ENCODE results near the gene SPATA6. TPM values are rescaled to one million over a fixed set of nuclear protein-coding genes. Genes with fewer than 3 reads are reported as not detected.

Gene SPATA6
- polyA plus RNA-seq, 6 donors from 2014 or later = 1.7 to 2.9 (median 2.5) TPM

GRCh38 chr1:48251821-48252220 is 220.2 kb downstream of the SPATA6 start:
- peaks cover 6 to 9% of the 10 kb centered on the region in 2 donors for H3K36me3 Mint-ChIP-seq
- peak overlapping the region in 1 of 8 donors; percentile 32 for H3K4me3 Mint-ChIP-seq
- DNase-seq (no peak), ATAC-seq (ENCODE audit: low read depth in 2 of 2) (no peak)
- peak overlapping the region in 1 of 6 donors; percentile 53 for H3K27ac Mint-ChIP-seq
- H3K9me3 Mint-ChIP-seq = peaks cover 0 to 6% (median 0%) of the 10 kb centered on the region in 7 donors
- peaks cover 12 to 28% (median 23%) of the 10 kb centered on the region in 3 donors for H3K4me1 Mint-ChIP-seq
- peaks cover 0 to 31% (median 13%) of the 10 kb centered on the region in 3 donors for H3K27me3 Mint-ChIP-seq

DNA sequence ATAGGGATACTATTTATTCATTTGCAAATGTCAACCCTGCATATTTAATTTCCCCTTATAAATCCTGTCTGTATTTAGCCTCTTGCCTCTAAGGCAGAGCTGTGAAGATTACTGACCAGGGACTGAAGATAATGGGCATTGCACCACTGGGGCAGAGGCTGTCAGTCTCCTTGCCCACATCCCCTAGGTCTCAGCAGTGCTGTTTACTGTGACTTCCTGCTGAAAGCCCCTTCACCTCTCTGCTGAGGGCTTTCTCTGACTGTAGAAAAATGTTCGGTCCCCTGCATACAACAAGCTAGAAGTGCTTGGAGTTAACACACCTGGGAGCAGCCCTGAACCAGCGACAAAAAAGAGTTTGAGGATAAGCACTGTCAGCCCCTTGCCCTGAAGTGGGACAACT is 220.7 kb downstream of the SPATA6 start:
- Mint-ChIP-seq H3K4me1 (peaks cover 17 to 32% (median 25%) of the 10 kb centered on the region in 3 donors), H3K27me3 (peaks cover 0 to 30% (median 13%) of the 10 kb centered on the region in 3 donors), H3K36me3 (peaks cover 6 to 9% of the 10 kb centered on the region in 2 donors), H3K4me3 (peak overlapping the region in 1 of 8 donors; percentile 32), H3K27ac (peak overlapping the region in 1 of 6 donors; percentile 38), H3K9me3 (peaks cover 0 to 6% (median 0%) of the 10 kb centered on the region in 7 donors)
- ATAC-seq (ENCODE audit: low read depth in 2 of 2) = no peak
- DNase-seq = no peak

DNA sequence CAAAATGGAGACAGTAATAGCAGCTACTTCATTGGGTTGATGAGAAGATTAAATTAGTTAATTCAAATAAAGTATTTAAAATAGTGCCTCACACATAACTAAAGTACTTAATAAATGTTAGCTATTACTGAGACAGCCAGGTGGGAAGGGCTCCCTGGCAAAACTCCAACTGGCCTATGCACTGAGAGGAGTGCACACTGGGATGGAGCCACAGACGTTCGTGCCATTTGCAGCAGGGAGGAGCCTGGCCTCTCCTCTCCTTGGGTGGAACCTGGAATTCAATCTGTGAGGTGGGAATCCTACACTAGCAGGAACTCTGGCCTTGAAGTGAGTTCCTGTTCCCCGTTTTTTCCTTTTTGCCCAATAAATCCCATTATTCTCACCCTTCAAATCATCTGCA is 221.4 kb downstream of the SPATA6 start:
- Mint-ChIP-seq H3K36me3 (peaks cover 6 to 9% of the 10 kb centered on the region in 2 donors), H3K9me3 (peaks cover 0 to 6% (median 0%) of the 10 kb centered on the region in 7 donors), H3K27me3 (peaks cover 0 to 22% (median 8%) of the 10 kb centered on the region in 3 donors), H3K4me3 (no peak overlapping the region), H3K27ac (no peak overlapping the region), H3K4me1 (peaks cover 17 to 37% (median 25%) of the 10 kb centered on the region in 3 donors)
- ATAC-seq (ENCODE audit: low read depth in 2 of 2) (no peak), DNase-seq (no peak)

- peaks cover 23 to 44% (median 30%) of the 10 kb centered on the region in 3 donors for H3K4me1 Mint-ChIP-seq
Measured at GRCh38 chr1:48249868-48250267, 222.1 kb downstream of the SPATA6 start.

GRCh38 chr1:48248356-48248755 is 223.6 kb downstream of the SPATA6 start:
- peak overlapping the region in 1 of 6 donors; percentile 39 for H3K27ac Mint-ChIP-seq
- ATAC-seq (ENCODE audit: low read depth in 2 of 2) (no peak), DNase-seq (no peak)
- peaks cover 24 to 52% (median 31%) of the 10 kb centered on the region in 3 donors for H3K4me1 Mint-ChIP-seq
- H3K36me3 Mint-ChIP-seq = peaks cover 6 to 9% of the 10 kb centered on the region in 2 donors
- H3K27me3 Mint-ChIP-seq = peaks cover 0 to 14% (median 4%) of the 10 kb centered on the region in 3 donors
- peaks cover 0 to 8% (median 0%) of the 10 kb centered on the region in 7 donors for H3K9me3 Mint-ChIP-seq
- H3K4me3 Mint-ChIP-seq = peak overlapping the region in 1 of 8 donors; percentile 31

More at GRCh38 chr1:48249868-48250267, 222.1 kb downstream of the SPATA6 start:
- DNase-seq (no peak), ATAC-seq (ENCODE audit: low read depth in 2 of 2) (no peak)
- Mint-ChIP-seq H3K36me3 (peaks cover 6 to 9% of the 10 kb centered on the region in 2 donors), H3K27ac (no peak overlapping the region), H3K27me3 (peaks cover 0 to 19% (median 4%) of the 10 kb centered on the region in 3 donors), H3K9me3 (peaks cover 0 to 8% (median 0%) of the 10 kb centered on the region in 7 donors), H3K4me3 (no peak overlapping the region)

- peaks cover 0 to 8% (median 0%) of the 10 kb centered on the region in 7 donors for H3K9me3 Mint-ChIP-seq
- peak overlapping the region in 4 of 8 donors; percentile 15 to 73 (median 24) for H3K4me3 Mint-ChIP-seq
- DNase-seq = no peak
- no peak for ATAC-seq (ENCODE audit: low read depth in 2 of 2)
- peaks cover 6 to 9% of the 10 kb centered on the region in 2 donors for H3K36me3 Mint-ChIP-seq
- H3K4me1 Mint-ChIP-seq = peaks cover 32 to 60% (median 37%) of the 10 kb centered on the region in 3 donors
- H3K27ac Mint-ChIP-seq = peak overlapping the region in 2 of 6 donors; percentile 14 to 37
- H3K27me3 Mint-ChIP-seq = peaks cover 0 to 5% (median 0%) of the 10 kb centered on the region in 3 donors
Measured at GRCh38 chr1:48246727-48247126, 225.3 kb downstream of the SPATA6 start.

Other genes with a start within 250 kb of the SPATA6 start
- gene SLC5A9, start 249.5 kb downstream of the SPATA6 start, polyA plus RNA-seq (ENCODE audit: low read depth in 6 of 6) = 1 to 10 TPM in 2 of 6 donors, under 1 TPM in 2, not detected in 2; 0.77 to 1.5 (median 1.0) TPM